Nucleus accumbens (tissue), 56 donors: ENCODE measurements around the gene PLEKHA8.
"Not testable (repeated sequence)": the region's sequence is repeated elsewhere in the genome, so short reads cannot be mapped to it uniquely, and the experiment has no call there.

Experiments
- DNase-seq, 56 donors: peaks; one replicate each; lab custom pipeline; 2025; lab: John Stamatoyannopoulos, UW

The PLEKHA8 gene

DNA sequence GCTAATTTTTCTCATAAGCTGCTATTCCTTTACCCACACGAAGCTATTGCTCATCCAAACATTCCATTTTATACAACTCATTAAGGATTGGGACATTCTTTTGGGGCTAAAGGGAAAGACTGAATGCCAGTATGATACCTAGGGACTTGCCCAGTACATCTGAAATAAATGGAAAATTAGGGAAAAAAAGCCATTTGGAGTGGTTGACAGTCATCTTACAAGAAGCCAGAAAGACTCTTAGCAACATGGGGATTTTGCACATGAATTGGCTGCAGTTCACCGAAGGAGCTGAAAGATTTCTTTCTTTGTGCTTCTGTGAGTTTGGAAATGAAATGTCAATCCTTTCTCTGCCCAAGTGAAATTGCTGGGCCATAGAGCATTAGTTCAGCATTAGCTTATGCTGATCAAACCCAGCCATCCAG, 63.3 kb downstream of the PLEKHA8 start:
- no peak for DNase-seq

DNA sequence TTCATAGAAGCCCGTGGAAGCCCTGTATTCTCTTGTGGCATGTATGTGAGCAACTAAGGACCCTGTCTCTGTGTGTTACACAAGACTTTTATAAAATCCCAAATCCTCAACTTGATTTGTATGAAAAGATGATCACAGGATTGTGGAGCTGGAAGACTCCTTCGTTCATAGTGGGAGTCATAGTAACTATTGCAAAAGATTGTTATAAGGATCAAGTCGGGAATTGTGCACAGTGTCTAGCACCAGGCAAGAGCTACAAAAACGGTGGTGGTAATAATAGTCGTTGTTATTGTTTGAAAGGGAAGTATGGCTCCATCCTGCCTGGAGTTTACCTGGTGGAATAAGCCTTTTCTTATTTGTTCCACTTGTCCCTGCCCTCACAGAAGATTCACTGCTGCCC, 63.8 kb downstream of the PLEKHA8 start:
- DNase-seq = no peak

DNA sequence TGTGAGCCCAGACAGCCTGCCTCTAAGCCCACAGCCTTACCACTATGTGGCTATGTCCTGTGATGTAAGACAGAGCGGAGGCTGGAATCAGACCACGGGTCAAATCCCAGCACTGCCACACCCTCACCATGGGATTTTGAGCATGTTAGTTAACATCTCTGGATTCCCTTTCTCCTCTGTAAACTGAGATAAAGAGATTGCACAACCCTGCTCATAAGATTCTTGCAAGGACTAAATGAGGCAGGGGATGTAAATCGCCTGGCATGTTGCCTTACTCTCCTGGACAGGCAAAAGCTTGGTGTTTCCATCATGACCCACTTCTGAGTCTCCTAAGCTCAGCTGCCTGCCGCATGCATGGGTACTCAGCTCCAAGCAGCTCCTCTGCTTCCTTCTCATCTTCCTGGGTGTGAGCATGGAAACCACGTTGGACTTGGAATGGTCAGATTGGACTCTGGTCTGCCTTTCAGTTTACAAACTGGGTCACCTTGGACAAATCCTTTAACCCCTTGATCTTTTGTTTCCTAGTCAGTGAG, 65.3 kb downstream of the PLEKHA8 start:
- DNase-seq = no peak

DNA sequence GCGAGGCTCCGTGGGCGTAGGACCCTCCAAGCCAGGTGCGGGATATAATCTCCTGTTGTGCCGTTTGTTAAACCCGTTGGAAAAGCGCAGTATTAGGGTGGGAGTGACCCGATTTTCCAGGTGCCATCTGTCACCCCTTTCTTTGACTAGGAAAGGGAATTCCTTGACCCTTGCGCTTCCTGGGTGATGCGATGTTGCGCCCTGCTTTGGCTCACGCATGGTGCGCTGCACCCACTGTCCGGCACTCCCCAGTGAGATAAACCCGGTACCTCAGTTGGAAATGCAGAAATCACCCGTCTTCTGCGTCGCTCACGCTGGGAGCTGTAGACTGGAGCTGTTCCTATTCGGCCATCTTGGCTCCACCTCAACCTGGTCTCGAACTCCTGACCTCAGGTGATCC, 70.4 kb downstream of the PLEKHA8 start:
- not testable (repeated sequence) for DNase-seq

DNA sequence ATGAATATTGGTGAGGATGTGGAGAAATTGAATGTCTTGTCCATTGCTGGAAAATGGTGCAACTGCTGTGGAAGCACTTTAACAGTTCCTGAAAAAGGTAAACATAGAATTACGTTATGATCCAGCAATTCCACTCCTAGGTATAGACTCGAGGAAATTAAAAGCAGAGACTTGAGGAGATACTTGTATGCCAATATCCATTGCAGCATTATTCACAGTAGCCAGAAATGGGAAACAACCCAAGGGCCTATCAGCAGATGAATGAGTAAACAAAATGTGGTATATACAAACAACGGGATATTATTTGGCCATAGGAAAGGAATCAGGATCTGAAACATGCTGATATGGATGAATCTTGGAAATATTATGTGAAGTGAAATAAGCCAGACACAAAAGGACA, 74.1 kb downstream of the PLEKHA8 start:
- DNase-seq = no peak

DNA sequence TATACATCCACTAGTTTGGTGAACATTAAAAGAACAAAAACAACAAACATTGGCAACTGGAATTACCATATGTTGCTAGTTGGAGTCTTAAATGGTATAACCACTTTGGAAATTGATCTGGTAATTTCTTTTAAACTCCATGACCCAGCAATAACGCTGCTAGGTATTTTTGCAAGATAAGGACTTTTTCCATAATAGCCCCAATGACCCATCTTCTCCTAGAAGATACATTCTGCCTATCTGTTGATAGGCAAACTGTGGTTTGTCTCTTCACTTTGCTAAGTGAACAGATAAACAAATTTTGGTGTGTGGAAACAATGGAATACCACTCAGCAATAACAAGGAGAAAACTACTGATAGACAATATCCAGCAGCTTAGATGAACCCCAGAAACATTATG, 75.9 kb downstream of the PLEKHA8 start:
- DNase-seq = no peak

DNA sequence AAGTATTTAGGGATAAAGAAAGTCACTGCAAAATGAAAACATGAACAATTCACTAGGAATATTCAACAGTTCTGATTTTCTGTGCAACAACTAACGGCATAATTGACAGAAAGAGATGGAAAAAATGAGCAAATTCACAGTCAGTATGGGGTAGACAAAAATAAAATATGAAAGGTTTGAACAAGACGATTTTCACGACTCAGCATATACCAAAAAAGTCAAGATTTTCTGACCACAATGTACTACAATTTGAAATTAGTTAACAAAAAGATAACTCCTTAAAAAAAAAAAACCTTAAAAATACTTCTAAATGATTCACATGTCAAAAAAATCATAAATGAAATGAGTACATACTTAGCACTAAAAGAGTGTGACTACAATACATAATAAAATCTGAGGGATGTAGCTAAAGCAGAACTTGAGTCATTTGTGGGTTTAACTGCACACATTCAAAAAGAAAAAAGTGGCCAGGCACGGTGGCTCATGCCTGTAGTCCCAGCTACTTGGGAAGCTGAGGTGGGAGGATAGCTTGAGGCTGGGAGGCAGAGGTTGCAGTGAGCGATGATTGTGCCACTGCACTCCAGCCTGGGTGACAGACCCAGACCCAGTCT, 84.0 kb downstream of the PLEKHA8 start:
- no peak for DNase-seq

DNA sequence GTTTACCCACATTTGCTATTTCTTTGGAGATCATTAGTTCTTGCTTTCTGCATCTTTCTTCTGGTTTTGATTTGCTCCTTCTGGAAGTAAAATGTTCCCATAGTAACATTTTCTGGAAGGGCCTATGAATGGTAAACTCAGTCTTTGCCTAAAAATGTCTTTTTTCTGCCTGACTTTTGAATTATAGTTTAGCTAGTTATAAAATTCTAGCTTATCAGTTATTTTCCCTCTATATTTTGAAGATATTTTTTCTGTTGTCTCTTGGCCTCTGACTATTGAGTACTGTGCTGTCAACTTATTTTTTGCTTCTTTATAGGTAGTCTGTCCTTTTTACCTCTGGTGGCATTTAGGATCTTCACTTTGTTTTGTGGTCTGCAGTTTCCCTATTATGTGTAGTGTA, 84.9 kb downstream of the PLEKHA8 start:
- DNase-seq = no peak

DNA sequence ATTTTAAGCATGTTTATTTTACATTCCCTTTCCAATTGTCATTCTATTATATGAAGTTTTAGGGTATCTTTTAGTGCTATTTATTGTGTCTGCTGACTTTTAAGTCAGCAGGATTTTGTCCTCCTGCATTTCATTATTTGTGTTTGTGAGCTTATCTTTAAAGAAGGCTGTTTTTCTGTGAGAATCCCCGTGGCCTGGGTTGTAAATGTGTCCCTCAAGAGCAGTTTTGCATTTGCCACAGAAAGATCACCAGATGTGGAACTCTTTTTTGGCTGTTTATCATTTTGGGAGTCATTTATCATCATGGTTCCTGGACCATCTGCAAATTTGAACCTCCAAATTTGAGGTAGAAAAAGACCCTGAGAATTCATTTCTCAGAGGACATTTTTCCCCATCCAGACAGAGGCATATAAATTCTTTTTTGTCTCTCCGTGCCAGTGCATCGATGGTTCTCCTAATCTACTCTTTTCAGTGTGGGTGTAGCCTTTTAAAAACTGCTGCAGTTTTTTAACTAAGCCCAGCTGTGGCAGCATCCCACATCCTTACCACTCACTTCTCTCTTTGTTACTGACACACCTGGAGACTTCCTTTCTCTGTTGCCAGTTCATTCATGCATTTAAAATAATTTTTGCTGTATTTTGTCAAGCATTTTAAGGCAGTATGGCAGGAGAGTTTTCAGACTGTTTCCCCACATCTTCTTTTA, 86.5 kb downstream of the PLEKHA8 start:
- DNase-seq = peak in 5 of 56 donors; percentile 8 to 29 (median 23)

DNA sequence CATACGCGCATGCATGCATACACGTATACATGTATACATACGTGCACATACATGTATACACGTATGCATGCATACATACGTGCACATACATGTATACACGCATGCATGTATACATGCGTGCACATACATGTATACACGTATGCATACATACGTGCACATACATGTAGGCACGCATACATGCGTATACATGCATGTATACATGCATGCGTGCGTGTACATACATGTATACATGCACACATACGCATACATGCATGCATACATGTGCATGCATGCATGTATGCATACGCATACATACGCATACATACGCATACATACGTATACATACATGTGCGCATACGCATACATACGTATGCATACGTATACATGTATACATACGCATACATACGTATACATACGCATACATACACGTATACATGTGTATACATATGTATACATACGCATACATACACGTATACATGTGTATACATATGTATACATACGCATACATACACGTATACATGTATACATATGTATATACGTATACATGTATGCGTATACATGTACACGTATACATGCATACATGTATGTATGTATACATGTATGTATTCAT, 87.6 kb downstream of the PLEKHA8 start:
- DNase-seq = no peak

DNA sequence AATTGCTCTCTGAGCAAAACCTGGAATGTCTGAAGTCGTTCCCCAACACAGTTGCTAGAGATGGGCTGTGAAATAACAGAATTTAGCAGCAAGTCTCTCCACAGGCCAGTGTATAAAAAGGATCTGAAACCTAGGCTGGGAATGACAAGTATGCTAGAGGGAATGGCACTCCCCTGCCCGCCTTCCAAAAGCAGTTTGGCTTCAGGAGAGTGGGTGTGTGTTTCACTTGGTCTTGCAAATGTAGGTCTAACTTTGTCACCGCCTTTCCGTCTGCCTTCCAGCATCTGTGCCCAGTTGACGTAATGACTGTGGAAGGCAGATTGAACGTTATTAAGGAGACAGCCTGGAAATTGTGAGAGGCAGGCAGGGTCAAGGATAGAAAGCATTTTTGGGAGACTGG, 88.6 kb downstream of the PLEKHA8 start:
- DNase-seq = no peak

DNA sequence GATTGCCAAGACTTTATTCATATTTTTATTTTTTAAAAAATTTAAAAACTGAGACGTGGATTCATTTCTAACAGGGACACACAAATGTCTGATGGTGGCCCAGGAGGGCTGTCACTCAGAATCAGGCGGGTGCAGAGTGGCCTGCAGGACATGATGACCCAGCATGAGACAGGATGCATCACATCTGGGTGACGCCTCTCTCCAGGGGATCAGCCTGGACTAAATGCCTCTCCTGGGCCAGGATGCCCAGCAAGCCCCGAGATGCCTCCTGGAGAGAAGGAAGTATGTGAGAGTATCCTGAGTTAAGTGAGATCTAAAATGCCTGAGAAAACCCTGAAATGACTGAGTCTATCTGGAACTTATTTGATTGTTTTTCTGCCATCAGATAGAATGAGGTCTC, 89.7 kb downstream of the PLEKHA8 start:
- no peak for DNase-seq

DNA sequence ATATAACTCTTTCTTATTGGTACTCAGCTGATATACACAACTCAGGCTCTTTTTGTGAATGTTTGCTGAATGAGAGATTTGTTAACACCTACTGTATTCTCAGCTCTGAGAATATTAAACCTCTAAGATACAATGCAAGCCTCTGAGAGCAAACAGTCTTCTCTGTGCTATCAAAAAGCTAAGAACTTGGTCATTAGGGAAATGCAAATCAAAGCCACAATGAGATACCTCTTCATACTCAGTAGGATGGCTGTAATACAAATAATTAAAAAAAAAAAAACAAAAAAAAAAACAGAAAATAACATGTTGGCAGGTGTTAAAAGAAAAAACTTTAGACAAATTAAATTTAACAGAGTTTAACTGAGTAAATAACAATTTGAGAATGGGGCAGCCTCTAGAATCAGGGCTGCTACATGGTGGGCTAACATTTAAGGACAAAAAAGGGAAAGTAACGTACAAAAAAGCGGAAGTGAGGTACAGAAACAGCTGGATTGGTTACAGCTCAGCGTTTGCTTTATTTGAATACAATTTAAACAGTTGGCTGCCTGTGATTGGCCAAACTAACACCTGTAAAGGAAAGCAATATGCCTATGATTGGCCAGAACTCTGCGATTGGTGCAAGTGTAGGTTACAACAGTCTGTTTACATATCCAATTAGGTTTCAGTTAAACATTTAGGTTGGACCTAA, 91.8 kb downstream of the PLEKHA8 start:
- DNase-seq = no peak

DNA sequence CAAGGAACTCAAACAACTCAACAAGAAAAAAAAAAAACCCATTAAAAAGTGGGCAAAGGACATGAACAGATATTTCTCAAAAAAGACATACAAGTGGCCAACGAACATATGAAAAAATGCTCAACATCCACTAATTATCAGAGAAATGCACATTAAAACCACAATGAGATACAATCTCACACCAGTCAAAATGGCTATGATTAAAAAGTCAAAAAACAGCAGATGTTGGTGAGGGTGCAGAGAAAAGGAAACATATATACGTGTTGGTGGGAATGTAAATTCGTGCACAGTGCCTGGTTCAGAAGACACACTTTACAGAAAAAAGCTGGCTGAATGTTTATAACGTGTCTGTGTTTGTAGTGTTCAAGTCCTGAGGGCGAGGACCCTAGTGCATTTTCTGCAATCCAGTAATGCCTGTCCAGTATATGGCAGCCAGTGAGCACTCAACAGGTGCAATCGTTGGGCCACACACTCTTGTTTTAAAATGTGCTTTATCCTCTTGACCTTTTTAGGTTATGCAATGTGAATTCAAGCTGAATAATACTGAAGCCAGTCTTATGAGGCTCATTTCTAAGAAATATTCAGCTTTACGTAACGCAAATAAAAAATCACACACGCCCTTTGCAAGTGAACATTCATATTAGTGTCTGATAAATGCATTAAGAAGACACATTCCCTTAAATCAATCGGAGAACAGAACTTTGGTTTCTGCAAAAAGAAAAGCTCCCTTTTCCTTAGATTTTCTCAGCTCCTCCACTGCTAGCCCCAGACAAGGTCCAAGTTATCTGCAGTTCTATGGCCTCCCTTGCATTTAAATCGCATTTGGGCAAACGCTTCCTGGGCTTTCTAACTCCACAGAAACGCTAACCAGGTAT, 105.8 kb downstream of the PLEKHA8 start:
- no peak for DNase-seq

DNA sequence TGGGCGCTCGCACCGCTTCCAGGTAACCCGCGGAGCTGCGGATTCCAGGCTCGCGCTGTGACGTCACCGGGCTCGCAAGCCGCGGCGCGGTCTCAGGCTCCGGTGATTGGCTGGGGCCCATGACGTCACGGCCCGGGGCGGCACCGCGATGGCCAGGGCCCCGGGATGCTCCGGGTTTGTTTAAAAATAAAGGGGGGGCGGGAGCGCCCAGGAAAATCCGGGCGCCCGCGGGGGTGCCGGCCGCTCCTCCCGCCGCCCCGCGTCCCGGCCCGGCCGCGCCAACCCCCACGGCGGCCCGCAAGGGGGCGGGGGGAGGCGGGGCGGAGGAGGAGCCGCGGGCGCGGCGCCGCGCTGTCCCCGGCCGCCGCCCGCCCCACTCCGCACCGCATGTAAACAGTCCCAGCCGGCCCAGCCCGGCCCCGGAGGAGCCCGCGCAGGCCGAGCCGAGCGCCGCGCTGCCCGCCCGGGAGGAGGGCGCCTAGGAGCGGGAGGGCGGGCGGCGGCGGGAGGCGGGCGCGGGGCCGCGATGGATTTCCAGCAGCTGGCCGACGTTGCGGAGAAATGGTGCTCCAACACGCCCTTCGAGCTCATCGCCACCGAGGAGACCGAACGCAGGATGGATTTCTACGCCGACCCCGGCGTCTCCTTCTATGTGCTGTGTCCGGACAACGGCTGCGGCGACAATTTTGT, 106.5 kb downstream of the PLEKHA8 start, which contains the start of gene MTURN:
Gene MTURN, plus strand, starts transcription at position 376 of the 690 bp plus-strand sequence. Its CDS starts 151 bp downstream, at position 527.
- DNase-seq = peak in 55 of 56 donors; percentile 50 to 95 (median 83)

DNA sequence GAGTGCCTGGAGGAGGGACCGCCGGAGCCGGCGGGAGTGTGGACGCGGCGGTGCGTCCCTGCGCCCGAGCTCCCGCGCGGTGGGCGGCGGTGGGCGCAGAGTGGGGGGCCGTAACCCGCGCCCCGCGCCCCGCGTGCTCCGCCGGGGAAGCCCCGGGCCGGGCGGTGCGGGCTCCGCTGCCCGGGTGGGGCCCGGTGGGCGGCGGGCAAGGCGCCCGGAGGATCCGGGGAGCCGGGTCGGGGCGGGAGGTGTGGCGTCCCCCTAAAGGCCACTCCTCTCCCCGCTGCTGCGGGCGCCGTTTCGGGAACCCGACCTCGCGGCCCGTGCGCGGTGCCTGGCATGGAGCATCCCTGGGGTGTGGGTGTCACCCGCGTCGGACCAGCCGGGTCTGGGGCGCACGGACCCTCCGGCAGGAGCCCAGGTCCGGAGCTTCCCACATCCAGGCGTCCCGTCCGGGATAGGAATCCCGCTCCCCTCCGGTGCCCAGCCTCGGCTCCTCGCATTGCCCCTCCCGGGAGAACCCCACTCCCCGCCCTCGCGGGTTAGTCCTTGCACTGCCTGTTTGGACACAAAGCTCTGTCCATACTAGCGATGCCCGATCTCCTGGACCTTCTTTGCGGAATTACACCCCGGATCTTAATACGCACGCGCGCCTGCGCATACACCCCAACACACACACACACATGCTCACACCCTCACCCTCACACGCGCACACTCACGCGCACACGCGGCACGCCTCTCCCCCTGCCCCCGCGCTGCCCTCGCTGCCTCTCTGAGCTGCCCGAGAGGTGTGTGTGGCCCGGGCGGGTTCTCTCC, 107.3 kb downstream of the PLEKHA8 start:
- DNase-seq = peak in 54 of 56 donors; percentile 12 to 88 (median 68)

DNA sequence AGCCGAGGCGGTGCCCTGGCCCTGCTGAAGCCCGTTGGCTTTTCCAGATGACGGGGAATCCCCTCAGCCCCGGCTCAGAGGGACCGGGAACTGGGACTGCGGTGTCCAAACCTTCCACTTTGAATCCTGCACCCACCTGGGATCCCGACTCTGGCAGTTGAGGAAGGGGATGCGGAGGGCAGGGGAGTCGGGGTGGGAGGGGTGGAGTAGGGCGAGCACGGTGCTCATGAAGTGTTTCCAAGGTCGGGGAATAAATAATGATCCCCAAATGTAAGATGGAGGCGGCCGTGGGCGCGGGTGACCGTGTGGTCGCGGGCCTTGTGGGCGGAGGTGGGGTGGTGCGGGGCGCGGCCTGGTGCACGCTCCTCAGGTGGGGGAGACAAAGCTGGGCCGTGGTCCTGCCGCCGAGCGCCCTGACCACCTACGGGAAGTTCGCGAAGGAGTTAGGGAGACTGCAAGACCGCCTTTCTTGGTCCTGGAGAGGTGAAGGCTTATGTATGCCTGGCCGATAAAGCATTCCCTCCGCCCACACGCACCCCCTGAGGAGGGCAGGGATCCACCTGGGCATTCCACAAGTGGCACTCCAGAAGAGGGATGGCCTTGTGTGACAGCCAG, 108.0 kb downstream of the PLEKHA8 start:
- no peak for DNase-seq
